PC-3 (cell line): Measurements from ENCODE around the gene SMG6.

Source experiments
- EZH2 ChIP-seq: fragments of 300-600 bp; sonication (generic); IDR thresholded peaks from one replicate; pipeline ENCODE4 v1.6.1; 2017; ENCODE audit warnings: antibody characterized with exemption, mild to moderate bottlenecking, low read length; ENCODE audit not compliant: unreplicated experiment
- EZH2phosphoT487 ChIP-seq: fragments of 300-600 bp; sonication (generic); IDR thresholded peaks from 2 replicates; pipeline ENCODE4 v1.6.1; 2018; ENCODE audit warnings: mild to moderate bottlenecking, antibody characterized with exemption, low read length, borderline replicate concordance
- TF ChIP-seq, protein P1 (sequence below): fragments of 300-600 bp; sonication (generic); conservative IDR thresholded peaks from 2 replicates; pipeline ENCODE4 v1.5.1; 2017; ENCODE audit warnings: antibody characterized with exemption, low read depth, mild to moderate bottlenecking, low read length

DNA sequence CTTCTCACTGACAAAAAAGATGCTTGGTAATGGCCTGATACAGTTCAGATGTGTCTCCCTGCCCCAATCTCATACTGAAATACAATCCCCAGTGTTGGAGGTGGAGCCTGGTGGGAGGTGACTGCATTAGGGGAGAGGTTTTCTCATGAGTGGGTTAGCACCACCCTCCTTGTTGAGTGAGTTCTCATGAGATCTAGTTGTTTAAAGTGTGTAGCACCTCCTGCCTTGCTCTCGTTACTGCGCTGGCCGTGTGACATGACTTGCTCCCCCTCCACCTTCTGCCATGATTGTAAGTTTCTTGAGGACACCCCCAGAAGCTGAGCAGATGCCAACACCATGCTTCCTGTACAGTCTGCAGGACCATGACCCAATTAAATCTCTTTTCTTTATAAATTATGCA lies 27.7 kb upstream of the SMG6 start:
- TF ChIP-seq, protein P1, sequence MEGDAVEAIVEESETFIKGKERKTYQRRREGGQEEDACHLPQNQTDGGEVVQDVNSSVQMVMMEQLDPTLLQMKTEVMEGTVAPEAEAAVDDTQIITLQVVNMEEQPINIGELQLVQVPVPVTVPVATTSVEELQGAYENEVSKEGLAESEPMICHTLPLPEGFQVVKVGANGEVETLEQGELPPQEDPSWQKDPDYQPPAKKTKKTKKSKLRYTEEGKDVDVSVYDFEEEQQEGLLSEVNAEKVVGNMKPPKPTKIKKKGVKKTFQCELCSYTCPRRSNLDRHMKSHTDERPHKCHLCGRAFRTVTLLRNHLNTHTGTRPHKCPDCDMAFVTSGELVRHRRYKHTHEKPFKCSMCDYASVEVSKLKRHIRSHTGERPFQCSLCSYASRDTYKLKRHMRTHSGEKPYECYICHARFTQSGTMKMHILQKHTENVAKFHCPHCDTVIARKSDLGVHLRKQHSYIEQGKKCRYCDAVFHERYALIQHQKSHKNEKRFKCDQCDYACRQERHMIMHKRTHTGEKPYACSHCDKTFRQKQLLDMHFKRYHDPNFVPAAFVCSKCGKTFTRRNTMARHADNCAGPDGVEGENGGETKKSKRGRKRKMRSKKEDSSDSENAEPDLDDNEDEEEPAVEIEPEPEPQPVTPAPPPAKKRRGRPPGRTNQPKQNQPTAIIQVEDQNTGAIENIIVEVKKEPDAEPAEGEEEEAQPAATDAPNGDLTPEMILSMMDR = no peak
- no peak for TF ChIP-seq EZH2
- no peak for TF ChIP-seq EZH2phosphoT487
